IMR-90 (cell line): ENCODE measurements around the gene LENG1. TPM values are rescaled to one million over a fixed set of nuclear protein-coding genes. Genes with fewer than 3 reads are reported as not detected.

ENCODE experiments used
- ATAC-seq: fragments of 200-7000 bp; cut with Tn5 transposase; 2 replicates; pipeline ENCODE4 v1.9.1; 2020; ENCODE audit warnings: low read depth, mild to moderate bottlenecking, moderate library complexity
- BruUV-seq: library from RNA; stranded (reverse); fragments of 400-500 nt; replicated peaks from 2 replicates; lab custom pipeline; 2021; lab: Mats Ljungman, UMichigan
- CTCF ChIA-PET: fragments of 300-600 bp; formaldehyde crosslinking; extraction: SDS; loops from one replicate; lab custom pipeline; 2021; ENCODE audit warnings: antibody characterized with exemption; lab: Yijun Ruan, JAX
- POLR2A ChIA-PET: fragments of 300-600 bp; sonication (Branson Sonifier 250); formaldehyde crosslinking; loops from one replicate; lab custom pipeline; 2022; ENCODE audit warnings: antibody characterized with exemption; ENCODE audit not compliant: unreplicated experiment; lab: Charles Lee
- DNase-seq: peaks from one replicate; pipeline ENCODE4 v3.0.0; 2013
- H2AFZ ChIP-seq: replicated peaks from 2 replicates; pipeline ENCODE3; 2013; ENCODE audit warnings: low read length, mild to moderate bottlenecking; ENCODE audit not compliant: poor library complexity
- H2AK5ac ChIP-seq: 2 replicates; pipeline ENCODE4 v1.6.1; 2013; ENCODE audit warnings: low read depth, low read length, inconsistent platforms
- H2AK9ac ChIP-seq: replicated peaks from 2 replicates; pipeline ENCODE3; 2013; ENCODE audit warnings: mild to moderate bottlenecking, low read depth, low read length, moderate library complexity; ENCODE audit not compliant: poor library complexity
- H2BK120ac ChIP-seq: 2 replicates; pipeline ENCODE4 v1.6.1; 2013; ENCODE audit warnings: low read depth, low read length, inconsistent platforms
- H2BK15ac ChIP-seq: 3 replicates; pipeline ENCODE4 v1.6.1; 2013; ENCODE audit warnings: low read depth, low read length, inconsistent platforms
- H2BK20ac ChIP-seq: 2 replicates; pipeline ENCODE4 v1.6.1; 2013; ENCODE audit warnings: low read depth, mild to moderate bottlenecking, inconsistent platforms, low read length, moderate library complexity
- H2BK5ac ChIP-seq: 2 replicates; pipeline ENCODE4 v1.6.1; 2013; ENCODE audit warnings: mild to moderate bottlenecking, low read depth, low read length, inconsistent platforms; ENCODE audit not compliant: poor library complexity, severe bottlenecking
- H3K14ac ChIP-seq: replicated peaks from 2 replicates; pipeline ENCODE4 v1.6.1; 2013; ENCODE audit warnings: low read depth, low read length, inconsistent platforms
- H3K18ac ChIP-seq: 2 replicates; pipeline ENCODE4 v1.6.1; 2013; ENCODE audit warnings: low read depth, low read length, control low read depth
- H3K23ac ChIP-seq: 2 replicates; pipeline ENCODE4 v1.6.1; 2013; ENCODE audit warnings: low read depth, low read length, inconsistent platforms
- H3K27ac ChIP-seq: 2 replicates; pipeline ENCODE4 v1.5.1; 2013; ENCODE audit warnings: mild to moderate bottlenecking, control low read depth, low read length; ENCODE audit not compliant: insufficient read depth
- H3K27me3 ChIP-seq: 2 replicates; pipeline ENCODE4 v1.6.1; 2013; ENCODE audit warnings: low read length; ENCODE audit not compliant: control insufficient read depth, insufficient read depth
- H3K36me3 ChIP-seq: 2 replicates; pipeline ENCODE4 v1.6.1; 2013; ENCODE audit warnings: low read length, mixed read lengths; ENCODE audit not compliant: control insufficient read depth, insufficient read depth
- H3K4ac ChIP-seq: 2 replicates; pipeline ENCODE4 v1.6.1; 2013; ENCODE audit warnings: low read depth, low read length, inconsistent platforms
- H3K4me1 ChIP-seq: 2 replicates; pipeline ENCODE4 v1.6.1; 2013; ENCODE audit warnings: low read length, mixed read lengths; ENCODE audit not compliant: control insufficient read depth, insufficient read depth
- H3K4me2 ChIP-seq: 2 replicates; pipeline ENCODE4 v1.6.1; 2013; ENCODE audit warnings: low read depth, mild to moderate bottlenecking, control low read depth, low read length, moderate library complexity
- H3K4me3 ChIP-seq: 2 replicates; pipeline ENCODE4 v1.5.1; 2013; ENCODE audit warnings: low read depth, mild to moderate bottlenecking, control low read depth, low read length, moderate library complexity; ENCODE audit not compliant: insufficient read depth
- H3K56ac ChIP-seq: 2 replicates; pipeline ENCODE4 v1.6.1; 2013; ENCODE audit warnings: low read length, inconsistent platforms; ENCODE audit not compliant: insufficient read depth; ENCODE audit errors: extremely low read depth
- H3K79me1 ChIP-seq, 2 experiments: 2 replicates each; pipeline ENCODE4 v1.6.1; 2013; ENCODE audit warnings: low read length in 2 of 2, inconsistent platforms in 1 of 2, low read depth in 1 of 2
- H3K9ac ChIP-seq: 2 replicates; pipeline ENCODE4 v1.6.1; 2013; ENCODE audit warnings: low read depth, low read length, control low read depth
- H3K9me1 ChIP-seq: 2 replicates; pipeline ENCODE4 v1.6.1; 2013; ENCODE audit warnings: low read length, inconsistent platforms; ENCODE audit not compliant: insufficient read depth
- H3K9me3 ChIP-seq: 2 replicates; pipeline ENCODE4 v1.6.1; 2013; ENCODE audit warnings: low read length; ENCODE audit not compliant: control insufficient read depth, insufficient read depth
- H4K20me1 ChIP-seq: 2 replicates; pipeline ENCODE4 v1.6.1; 2013; ENCODE audit warnings: low read length, inconsistent platforms; ENCODE audit not compliant: insufficient read depth
- H4K5ac ChIP-seq: 2 replicates; pipeline ENCODE4 v1.6.1; 2013; ENCODE audit warnings: mild to moderate bottlenecking, low read depth, low read length, control low read depth
- H4K8ac ChIP-seq, 2 experiments: 2 replicates each; pipeline ENCODE4 v1.6.1; 2013; ENCODE audit warnings: low read depth in 2 of 2, low read length in 2 of 2, control low read depth in 1 of 2, inconsistent platforms in 1 of 2
- H4K91ac ChIP-seq: 2 replicates; pipeline ENCODE4 v1.6.1; 2013; ENCODE audit warnings: low read depth, low read length, inconsistent platforms; ENCODE audit not compliant: insufficient read depth
- CEBPB ChIP-seq: IDR thresholded peaks from 2 replicates; pipeline ENCODE4 v1.6.1; 2012; ENCODE audit warnings: low read depth, low read length, improper control_type of control experiment
- CHD1 ChIP-seq: IDR thresholded peaks from 2 replicates; pipeline ENCODE4 v1.6.1; 2012; ENCODE audit warnings: low read depth, low read length, improper control_type of control experiment
- CTCF ChIP-seq: conservative IDR thresholded peaks from 2 replicates; pipeline ENCODE4 v1.5.1; 2012; ENCODE audit warnings: mild to moderate bottlenecking, low read depth, low read length, improper control_type of control experiment
- ELK1 ChIP-seq: fragments of 150-350 bp; IDR thresholded peaks from 2 replicates; pipeline ENCODE4 v1.6.1; 2016; ENCODE audit warnings: low read depth, mild to moderate bottlenecking, low read length, moderate library complexity, borderline replicate concordance
- FOS ChIP-seq: fragments of 150-350 bp; IDR thresholded peaks from 2 replicates; pipeline ENCODE4 v1.6.1; 2016; ENCODE audit warnings: low read depth, low read length
- MAFK ChIP-seq: IDR thresholded peaks from 2 replicates; pipeline ENCODE4 v1.6.1; 2012; ENCODE audit warnings: low read depth, low read length, improper control_type of control experiment
- MAZ ChIP-seq: IDR thresholded peaks from 2 replicates; pipeline ENCODE4 v1.6.1; 2012; ENCODE audit warnings: low read depth, mild to moderate bottlenecking, low read length, improper control_type of control experiment, moderate library complexity, borderline replicate concordance
- MXI1 ChIP-seq: IDR thresholded peaks from 2 replicates; pipeline ENCODE4 v1.6.1; 2012; ENCODE audit warnings: low read depth, mild to moderate bottlenecking, low read length, moderate library complexity, borderline replicate concordance
- NFE2L2 ChIP-seq: fragments of 150-350 bp; IDR thresholded peaks from 2 replicates; pipeline ENCODE4 v1.6.1; 2016; ENCODE audit warnings: low read depth, mild to moderate bottlenecking, low read length
- POLR2A ChIP-seq: IDR thresholded peaks from 2 replicates; pipeline ENCODE4 v1.6.1; 2012; ENCODE audit warnings: mild to moderate bottlenecking, low read depth, low read length
- RCOR1 ChIP-seq: IDR thresholded peaks from 2 replicates; pipeline ENCODE4 v1.6.1; 2012; ENCODE audit warnings: mild to moderate bottlenecking, low read length, improper control_type of control experiment; ENCODE audit not compliant: insufficient replicate concordance
- RFX5 ChIP-seq: IDR thresholded peaks from 2 replicates; pipeline ENCODE4 v1.8.0; 2012; ENCODE audit warnings: low read depth, mild to moderate bottlenecking, low read length, moderate library complexity
- USF2 ChIP-seq: fragments of 150-350 bp; IDR thresholded peaks from 2 replicates; pipeline ENCODE4 v1.6.1; 2017; ENCODE audit warnings: mild to moderate bottlenecking, antibody characterized with exemption, low read length, low read depth
- WGBS, 2 experiments: methylation state at CpG; one replicate each; pipeline versions ENCODE4 v1.1.5 to v1.1.7; 2013; ENCODE audit warnings: missing lambda C conversion rate in 2 of 2; ENCODE audit not compliant: insufficient read length in 1 of 2; ENCODE audit errors: extremely low coverage in 2 of 2; 5-methylcytosine and 5-hydroxymethylcytosine counted together
- dilution Hi-C: fragments of 300-500 bp; cut with HindIII; formaldehyde crosslinking; loops from one replicate; pipeline ENCODE4 v1.14.3; 2018; ENCODE audit warnings: low sequenced_read_pairs; ENCODE audit not compliant: unreplicated experiment
- in situ Hi-C: fragments of 300-500 bp; cut with MboI; formaldehyde crosslinking; loops from 3 replicates; pipeline ENCODE4 v1.14.3; 2019; ENCODE audit warnings: low sequenced_read_pairs, inconsistent platforms, mixed read lengths
- intact Hi-C: fragments of 100-400 bp; cut with micrococcal nuclease; formaldehyde crosslinking; loops from 2 replicates; pipeline ENCODE4 v1.10.0; 2022
- polyA plus RNA-seq, 3 experiments: library from polyadenylated mRNA; depleted of rRNA; stranded (reverse); fragments of >200 nt; gene quantifications; 2 replicates each; pipeline ENCODE4 v1.2.3, GENCODE V29; 2012; ENCODE audit warnings: low replicate concordance in 1 of 3
- total RNA-seq: library from RNA; depleted of rRNA; stranded (reverse); fragments of >200 nt; gene quantifications from 2 replicates; pipeline ENCODE4 v1.2.3, GENCODE V29; 2012

Gene LENG1
- total and polyA plus RNA-seq, 2 of the 4 experiments (the other 2 are of a cell fraction) = 2.7 to 5.3 TPM

- no peak for TF ChIP-seq ELK1
Observed at GRCh38 chr19:54173951-54174834, 14.7 kb upstream of the LENG1 start (continued).

GRCh38 chr19:54173359-54173699 lies 13.8 kb upstream of the LENG1 start:
- Histone ChIP-seq H2AK9ac (no peak overlapping the region), H3K27ac (no peak overlapping the region), H4K8ac (no peak overlapping the region), H3K27me3 (no peaks in the 10 kb centered on the region), H3K9ac (no peak overlapping the region), H4K5ac (no peak overlapping the region), H3K36me3 (peaks cover 9% of the 10 kb centered on the region), H2BK120ac (no peak overlapping the region), H3K4me2 (no peak overlapping the region), H3K23ac (no peak overlapping the region), H3K14ac (no peak overlapping the region), H3K56ac (no peak overlapping the region), H3K79me1 (no peaks in the 10 kb centered on the region; a peak in 1 of 4 replicates), H2BK5ac (no peak overlapping the region), H3K9me1 (no peaks in the 10 kb centered on the region), H4K20me1 (no peaks in the 10 kb centered on the region; the same call in 1 of the 2 replicates), H3K4ac (no peak overlapping the region), H2BK20ac (no peak overlapping the region), H3K18ac (no peak overlapping the region), H2BK15ac (no peak overlapping the region), H3K4me1 (no peaks in the 10 kb centered on the region), H3K9me3 (no peaks in the 10 kb centered on the region), H2AFZ (no peak overlapping the region), H2AK5ac (no peak overlapping the region), H3K4me3 (no peak overlapping the region), H4K91ac (no peak overlapping the region)
- ATAC-seq = no peak
- ChIA-PET POLR2A (interaction anchor here (0.6 kb wide), 1 partner anchor 193 kb away, joined by 3 read pairs; no protein-coding TSS in a partner anchor), CTCF (no interaction called here)
- intact Hi-C loops (no loop called here), dilution Hi-C loops (no loop called here), in situ Hi-C loops (no loop called here)
- BruUV-seq = no TSS peak
- no peak for DNase-seq
- 27% methylated on average over 3 of the region's 15 CpGs; no CpG with 5 or more reads in 1 of the 2 experiments for WGBS, 2 experiments
- no peak for TF ChIP-seq RFX5
- TF ChIP-seq MXI1 = no peak
- TF ChIP-seq CHD1 = no peak
- TF ChIP-seq USF2 = no peak
- no peak for TF ChIP-seq FOS
- TF ChIP-seq MAFK = no peak
- no peak for TF ChIP-seq POLR2A
- no peak for TF ChIP-seq NFE2L2
- TF ChIP-seq MAZ = no peak
- no peak for TF ChIP-seq RCOR1
- TF ChIP-seq CEBPB = no peak
- no peak for TF ChIP-seq CTCF
